ENCODE measurements around the gene C11orf58.

C11orf58 gene

DNA sequence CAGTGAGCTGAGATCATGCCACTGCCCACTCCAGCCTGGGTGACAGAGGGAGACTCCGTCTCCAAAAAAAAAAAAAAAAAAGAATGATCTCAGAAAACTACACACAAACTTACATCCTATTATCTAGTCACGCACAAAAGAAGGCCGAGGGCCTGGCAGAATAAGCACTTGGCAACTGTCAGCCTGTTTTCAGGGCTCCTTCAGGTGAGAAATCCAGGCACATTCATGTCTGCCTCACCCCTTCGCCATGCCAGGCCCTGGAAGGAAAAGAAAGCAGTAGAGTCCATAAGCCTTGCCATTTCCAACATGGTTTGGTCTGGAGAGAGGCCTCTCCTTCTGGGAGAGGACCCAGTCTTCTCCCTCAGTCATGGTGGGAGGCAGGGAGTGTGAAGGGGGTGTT, 30.9 kb downstream of the C11orf58 start:
- DNase-seq = no peak

DNA sequence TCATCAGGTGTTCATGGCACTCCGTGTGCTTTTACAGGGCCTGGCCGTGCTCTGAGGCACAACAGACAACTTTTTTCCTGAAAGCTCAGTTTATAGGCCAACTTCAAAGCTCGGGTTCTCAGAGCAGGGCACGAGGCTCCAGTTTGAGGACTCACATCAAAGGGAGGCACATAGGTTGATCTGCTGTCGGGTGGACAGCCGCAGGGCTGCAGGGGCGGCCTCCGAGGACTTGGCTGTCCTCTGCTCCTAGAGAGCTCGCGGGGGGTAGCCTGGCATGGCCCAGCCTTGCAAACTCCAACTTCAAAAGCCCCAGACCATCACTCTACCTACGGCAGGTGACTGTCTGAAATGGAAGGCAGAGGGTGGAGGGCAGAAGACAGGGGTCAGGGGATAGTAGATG, 31.6 kb downstream of the C11orf58 start:
- DNase-seq = no peak

DNA sequence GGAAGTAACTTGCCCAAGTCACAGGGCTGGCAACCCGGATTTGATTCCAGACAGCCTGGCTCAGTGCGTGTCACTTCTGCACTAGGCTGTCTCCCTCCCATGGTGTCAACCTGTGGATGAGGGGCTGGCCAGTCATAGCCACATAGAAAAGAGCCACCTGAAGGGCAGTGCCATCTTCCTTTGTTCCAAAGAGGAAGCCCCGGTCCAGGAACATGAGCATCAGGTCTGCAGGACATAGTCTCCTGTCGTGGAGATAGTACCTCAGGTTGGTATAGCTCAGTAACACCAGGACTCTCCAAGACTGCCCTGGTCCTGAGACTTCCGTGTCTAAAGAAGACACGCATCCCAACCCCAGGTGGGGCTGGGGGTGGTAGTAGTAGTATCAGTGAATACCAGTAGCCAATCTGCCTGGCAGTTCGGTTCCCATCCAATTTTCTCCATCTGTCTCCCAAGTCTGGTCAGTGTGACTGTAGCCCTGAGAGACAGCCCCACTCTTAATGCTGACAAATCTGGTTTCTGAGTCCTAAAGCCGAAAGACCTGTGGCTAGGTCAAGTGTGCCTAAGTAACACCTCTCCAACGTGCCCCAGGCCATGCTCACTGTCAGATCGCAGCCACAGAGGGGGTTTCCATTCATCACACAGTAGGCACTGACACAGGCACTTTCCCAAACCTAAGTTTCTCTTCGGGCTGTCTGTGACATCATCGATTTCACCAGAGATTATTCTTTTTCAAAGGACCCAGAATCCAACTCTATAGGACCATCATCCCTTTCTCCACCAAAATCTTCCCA, 33.1 kb downstream of the C11orf58 start:
- no peak for DNase-seq

DNA sequence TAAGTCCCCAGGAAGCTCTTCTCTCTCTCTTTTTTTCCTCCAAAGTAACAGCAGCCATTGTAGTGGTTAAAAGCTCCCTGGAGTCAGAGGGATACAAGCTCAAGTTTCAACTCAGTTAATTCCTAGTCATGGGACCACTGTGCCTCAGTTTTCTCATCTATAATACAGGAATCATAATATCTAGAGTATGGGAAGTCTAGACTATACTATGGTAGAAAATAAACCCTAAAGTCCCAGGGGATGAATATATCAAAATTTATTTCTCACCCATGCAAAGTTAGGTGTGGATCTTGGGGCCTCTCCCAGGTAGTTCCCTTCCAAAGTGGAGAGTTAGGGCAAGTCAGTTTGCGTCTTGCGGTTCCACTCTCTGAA, 33.7 kb downstream of the C11orf58 start:
- DNase-seq = no peak

DNA sequence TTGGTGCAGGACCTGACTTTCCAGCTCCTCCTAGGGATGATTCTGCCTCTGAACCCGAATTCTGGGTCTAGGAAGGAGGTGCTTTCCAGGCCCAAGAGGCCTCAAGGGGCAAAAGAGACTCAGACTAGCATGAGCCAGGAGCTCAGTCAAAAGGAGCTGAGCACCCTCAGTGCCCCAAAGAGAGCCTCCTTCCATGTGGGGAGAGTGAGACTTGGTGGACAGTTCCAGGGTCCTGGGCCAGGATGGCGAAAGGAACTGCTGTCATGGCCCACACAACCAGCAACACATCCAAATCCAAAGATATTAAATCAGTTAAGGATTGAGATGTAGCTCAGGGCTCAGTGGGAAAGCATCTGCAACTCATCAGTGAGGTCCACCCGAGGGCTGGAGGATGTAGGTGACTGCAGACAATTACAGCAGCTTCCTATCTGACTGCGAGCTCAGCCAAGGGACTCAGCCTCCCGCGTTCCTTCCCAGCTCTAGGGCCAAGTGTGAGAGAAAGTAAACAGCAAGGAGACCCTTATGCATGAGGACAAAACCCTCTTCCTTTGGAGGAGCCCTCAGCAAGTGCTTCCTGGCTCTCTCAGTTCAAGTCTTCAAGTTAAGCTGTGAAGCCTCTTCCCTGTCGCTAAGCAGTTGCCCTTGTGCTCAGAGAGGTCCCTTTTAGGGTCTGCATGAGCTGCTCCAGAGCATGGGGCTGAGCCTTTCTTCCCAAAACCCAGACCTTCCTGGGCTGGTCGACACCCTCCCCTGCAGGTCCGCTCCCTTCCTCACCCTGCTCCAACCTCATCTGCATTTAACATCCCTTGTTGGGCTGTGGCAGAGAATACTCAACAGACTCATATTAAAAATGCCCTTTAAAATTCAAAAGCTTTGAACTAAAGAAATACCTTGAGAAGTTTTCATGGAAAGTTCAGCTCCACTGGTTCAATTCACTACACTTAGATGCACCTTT, 35.8 kb downstream of the C11orf58 start:
- no peak for DNase-seq

DNA sequence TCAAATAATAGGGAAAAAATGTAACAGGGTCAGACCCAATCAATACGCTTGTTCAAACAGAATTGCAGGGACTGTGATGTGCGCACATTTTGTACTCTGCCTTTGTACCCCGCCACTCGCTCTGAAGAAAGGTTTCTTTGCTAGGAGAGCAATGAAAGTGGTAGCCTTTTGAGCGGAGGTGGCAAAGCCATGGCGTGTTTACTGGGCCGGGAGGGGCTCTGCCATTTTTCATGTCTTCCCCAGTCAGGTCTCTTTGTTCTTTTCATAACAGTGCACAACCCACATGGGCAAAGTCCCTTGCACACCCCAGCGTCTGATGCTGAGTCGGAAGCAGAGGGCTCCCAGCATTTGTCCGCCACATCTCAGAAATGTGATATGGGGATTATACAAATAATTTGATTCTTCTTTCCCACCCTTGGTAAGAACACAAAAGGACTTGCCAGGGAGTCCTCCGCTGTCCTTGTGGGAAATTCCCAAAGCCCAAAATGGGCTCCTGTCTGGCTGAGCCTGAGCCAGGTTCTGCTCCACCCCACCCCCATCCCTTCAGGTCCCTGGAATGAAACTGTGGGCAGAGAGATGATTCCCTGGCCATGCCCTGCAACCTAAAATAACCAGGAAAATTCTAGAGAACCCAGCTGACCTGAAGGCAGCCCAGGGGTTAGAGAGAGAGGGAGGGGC, 36.6 kb downstream of the C11orf58 start:
- no peak for DNase-seq

DNA sequence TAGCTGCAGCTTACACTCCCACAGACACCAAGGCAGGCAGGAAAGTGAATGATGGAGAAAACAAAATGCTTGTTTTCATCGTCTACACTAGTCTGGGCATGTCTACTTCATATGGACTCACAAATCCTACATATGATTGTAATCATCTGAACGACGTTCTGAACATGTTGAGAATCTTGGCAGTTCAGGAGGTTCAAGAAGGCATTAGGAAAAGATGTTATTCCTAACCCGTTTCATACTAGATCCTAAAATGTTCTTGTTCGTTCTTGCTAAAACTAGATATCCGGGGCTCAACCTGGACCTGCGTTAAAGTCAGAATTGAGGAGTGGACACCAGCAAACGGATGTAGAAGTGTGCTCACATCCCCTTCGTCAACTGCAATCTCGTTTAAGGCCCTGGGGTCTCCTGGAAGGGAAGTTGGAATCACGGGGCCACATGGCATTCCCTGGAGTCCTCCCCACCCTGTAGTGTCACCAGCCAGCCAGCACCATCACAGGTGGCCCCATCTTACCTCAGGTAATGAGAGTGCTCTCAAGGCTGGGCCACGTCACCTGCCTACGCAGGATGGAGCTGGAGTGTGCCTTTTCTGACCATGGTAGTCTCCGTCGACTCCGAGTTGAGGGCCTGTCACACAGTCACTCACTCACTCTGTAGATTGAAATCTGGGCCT, 37.3 kb downstream of the C11orf58 start:
- no peak for DNase-seq

DNA sequence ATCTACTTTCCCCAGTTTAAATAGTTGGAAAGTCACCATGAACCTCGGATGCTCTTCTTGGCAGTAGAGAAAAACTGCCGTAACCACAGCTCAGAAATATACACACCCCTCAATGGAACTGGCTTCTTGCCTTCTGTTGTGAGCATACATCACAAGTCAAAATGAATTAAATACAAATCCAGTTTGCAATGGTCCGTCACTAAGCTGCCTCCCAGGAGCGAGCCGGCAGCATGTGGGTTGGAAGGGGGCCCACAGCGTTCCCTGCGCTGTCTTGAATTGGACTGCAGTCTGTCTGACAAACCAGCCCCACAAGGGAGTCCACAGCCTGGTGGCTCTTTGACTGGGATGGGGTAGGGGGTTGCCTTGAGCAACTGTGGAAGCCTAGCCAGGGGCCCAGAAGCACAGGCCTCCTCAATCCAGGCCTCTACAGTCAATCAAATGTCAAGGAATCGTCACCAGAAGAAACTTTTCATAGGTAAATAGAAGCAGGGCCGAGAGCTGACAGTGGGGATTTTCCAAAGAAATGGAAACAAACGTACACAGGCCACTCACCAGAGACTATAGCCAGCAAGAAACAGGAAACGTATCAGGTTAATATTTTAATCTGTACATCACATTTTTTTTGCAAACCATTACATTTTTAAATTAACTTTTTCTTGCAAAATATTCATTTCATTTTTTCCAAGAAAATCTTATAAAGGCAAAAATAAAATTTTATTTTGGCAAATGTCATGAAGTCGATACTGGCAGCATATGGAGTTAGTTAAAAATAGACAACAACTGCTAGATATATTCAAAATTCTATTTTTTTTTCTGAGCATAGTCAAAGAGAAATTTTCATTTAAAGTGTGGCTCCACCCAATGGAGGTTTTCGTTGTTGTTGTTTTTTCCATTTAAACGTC, 38.5 kb downstream of the C11orf58 start:
- no peak for DNase-seq

DNA sequence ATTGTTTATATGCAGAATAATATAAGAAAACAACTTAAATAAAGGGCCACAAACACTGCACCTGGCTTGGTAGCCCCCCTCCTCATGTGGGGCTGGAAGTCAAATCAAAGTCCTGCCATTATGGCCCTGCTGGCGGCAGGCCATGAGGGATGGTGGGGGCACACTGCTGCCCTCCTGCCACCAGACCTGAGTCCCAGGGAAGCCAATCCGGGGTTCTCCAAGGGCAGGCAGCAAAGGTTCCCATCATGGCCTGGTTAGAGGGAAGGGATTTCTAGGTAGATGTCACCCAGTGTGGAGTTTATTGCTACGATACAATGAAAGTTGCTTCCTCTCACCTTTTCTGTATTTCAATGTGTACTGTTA, 39.1 kb downstream of the C11orf58 start:
- no peak for DNase-seq

DNA sequence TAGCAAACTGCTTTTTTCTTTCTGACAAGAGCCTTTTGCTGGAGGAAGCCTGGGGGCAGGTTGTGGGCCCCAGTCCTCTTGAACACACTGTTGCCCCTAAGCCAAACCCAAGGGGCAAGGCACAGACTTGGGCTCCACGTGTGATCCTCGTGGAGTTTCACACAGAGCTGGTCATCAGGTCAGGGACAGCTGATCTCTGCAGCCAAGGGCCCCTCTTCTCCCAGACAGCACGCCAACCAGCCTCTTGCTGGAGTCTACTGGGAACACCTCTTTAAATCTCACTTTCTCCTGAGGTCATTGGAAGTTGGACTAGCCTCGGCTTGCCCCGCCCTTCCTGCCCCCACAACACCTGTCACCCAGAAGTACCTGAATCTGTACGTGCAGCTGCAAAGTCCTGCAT, 39.8 kb downstream of the C11orf58 start:
- DNase-seq = peak; percentile 28

DNA sequence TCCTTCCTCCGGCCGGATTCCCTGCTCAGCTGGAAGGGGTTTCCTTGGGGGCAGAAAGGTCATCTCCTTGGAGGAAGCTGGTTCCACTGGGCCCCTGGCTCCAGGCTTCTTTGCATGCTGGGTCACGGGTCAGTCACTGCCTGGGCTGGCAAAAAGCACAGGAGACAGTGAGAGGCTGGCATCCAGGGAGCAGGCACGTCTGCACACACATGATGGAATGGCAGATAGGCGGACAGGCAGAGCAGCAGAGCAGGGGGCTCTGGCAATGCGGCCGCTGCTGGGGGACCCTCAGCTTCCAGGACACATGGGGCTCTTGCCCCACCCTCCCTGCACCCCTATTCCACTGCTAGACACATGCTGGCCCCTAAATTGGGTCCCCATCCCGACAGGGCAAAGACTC, 40.4 kb downstream of the C11orf58 start:
- no peak for DNase-seq

DNA sequence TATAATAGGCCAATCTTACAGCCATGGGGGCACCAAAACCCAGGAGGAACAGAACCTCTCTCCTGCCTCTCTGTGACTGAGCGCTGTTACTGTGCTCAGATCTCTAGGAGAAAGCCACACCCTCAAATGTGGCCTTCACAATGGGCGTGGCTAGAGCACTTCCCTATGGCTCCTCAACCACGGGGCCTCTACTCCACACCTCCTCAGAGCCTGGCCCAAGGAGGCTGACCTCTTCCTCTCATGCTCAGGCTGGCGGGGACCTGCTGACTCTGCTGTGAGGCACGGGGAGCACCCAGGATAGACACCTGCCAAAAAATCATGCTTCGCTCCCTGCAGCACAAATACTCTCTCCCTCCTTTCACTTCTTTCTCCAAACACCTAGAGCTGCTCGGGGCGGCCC, 41.0 kb downstream of the C11orf58 start:
- no peak for DNase-seq

DNA sequence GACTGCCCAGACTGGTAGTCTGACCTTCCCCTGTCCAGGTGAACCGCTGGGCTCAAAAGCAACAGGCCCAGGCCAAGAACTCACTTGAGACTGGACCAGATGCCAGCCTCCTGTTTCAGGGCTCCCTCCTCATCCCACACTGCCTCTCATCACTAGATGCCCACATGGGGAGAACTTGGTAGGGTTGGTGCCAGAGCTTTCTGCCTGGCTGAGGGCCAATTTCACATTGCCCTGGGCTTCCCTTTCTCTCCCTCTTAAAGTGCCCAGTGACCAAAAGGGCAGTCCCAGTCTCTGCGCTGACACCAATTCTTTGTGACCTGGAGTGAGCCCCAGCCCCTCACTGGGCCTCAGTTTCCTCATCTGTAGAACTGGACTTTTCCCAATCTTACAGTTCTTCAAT, 41.7 kb downstream of the C11orf58 start:
- no peak for DNase-seq

DNA sequence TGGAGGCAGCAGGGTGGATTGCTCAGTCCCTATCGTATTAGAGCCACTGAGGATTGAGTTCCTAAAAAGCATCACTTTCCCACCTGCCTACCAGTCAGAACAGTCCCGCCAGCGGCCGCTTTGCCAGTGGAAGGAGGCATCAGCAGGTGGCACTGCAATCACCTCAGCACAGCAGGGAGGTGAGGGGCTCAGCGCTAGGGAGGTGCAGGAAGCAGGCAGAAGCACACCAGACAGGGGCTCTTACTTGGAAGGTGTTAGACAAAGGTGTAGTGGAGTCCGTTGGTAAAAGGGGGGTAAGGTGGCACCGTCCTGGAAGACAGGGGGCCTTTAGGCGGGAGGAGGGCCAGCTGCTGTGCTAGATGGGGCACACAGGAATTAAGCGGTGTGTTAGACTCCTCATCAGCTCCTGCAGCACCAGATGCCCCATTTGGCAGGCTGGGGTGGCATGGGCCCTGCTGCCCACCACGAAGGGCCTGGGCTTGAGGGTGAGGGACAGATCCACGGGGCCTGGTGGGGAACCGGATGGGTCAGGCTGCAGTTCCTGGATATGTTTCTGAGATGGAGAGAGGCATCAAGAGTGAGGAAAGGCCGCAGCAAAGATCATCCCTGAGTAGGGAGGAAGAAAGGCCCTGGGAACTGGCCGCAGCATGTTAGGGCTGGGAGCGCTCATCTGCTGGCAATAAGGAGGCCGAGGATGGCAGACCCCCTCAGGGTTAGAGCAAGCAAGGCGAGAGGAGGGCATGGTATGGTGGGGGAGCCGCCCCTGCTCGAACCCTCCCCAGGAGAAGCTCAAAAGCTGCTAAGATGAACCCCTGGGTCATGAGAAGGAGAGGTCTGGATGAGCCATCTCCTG, 42.5 kb downstream of the C11orf58 start:
- no peak for DNase-seq

DNA sequence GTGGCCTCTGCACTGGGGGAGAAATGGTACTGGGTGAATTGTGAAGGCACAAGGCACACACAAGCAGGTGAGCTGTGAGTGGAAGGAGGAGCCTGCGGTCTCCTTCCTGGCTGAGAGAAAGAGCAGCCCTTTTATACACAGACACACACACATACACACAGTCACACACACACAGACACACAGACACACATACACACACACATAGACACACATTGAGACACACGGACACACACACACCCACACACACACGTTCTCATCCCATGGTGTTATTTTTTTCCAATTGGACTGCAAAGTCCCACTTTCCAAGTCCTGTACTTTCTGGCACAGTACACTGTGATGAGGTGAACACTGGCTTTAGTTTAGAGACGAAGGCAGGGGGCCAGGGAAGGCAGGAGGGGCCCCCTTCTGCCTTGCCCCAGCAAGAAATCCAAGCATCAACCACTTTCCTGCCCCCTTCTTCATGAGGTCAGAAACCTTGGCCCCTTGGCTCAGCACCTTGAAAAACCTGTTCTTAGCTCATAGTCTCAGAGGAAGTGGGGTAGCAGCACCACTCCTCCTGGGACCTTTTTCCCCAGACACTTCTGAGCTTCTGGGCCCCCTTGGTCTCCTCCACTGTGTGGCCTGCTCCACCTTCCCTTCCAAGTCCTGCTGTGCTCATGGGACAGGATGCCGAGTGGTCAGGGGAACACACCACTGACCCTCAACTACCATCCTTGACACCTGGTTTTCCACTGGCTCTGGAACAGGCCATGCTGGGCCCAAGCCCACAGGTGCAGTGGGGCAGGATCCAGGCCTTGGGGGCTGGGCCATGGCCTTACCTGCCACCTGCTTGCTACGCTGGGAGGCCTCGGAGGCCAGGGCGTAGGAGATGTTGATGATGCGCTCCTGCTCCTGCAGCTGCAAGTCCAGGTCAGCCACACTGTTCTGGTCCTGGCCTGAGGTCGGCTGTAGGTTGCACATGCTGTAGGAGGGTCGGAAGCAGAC, 43.8 kb downstream of the C11orf58 start:
- DNase-seq = no peak

DNA sequence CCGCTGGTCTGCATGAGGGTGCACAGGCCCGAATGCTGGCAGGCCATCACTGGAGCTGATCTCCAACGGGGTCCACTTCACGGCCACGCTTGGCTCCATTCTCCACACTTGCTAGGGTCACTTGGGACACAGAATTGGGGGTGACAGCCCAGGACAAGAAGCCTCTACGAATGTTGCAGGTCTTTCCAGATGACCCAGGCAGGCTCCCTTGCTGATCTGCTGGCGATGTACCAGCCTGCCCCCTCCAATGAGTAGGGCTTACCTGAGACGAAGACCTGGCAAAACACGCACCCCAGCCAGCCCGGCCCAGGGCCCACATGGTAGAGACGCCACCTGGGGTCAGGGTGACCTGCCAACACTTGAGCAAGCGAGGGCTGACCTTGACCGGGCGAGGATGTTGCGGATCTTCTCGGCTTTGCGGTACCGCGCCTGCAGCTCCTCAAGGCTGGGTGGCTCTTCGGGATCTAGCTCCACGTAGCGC, 44.9 kb downstream of the C11orf58 start:
- no peak for DNase-seq

DNA sequence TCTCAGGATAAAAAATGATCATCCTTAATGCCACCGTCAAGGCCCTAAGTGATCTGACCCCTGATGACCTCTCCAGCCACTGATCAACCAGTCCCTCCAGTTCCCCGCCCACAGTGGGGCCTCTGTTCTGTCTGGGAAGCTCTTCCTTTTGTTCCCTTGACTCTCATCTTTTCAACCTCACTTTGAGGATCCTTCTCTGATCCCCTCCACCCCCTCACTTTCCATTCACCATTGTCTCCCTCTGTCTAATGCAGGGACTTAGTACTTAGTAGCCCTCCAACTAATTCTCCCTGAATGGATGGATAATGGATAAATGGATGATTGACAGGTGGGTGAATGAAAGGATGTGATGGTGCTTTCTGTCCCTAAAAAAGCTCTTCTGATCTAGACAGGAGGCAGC, 45.6 kb downstream of the C11orf58 start:
- DNase-seq = no peak

DNA sequence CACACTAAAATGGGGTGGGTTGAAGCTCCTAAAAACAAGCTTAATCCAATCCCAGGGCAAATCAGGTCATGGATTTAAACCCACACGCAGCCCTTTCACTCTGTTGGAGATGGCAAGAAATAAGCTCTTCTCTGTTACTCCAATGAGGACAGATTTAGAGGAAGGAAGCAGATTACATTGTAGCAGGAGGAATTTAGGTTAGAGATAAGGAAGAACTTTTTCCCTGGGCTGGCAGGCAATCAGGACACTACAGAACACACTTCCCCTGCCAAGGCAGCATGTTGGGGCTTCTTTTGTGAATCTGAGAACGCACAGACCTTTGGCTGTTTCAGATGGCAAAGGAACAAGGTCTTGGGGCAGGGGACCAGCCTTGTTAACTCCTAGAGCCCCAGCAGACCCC, 46.2 kb downstream of the C11orf58 start:
- no peak for DNase-seq

DNA sequence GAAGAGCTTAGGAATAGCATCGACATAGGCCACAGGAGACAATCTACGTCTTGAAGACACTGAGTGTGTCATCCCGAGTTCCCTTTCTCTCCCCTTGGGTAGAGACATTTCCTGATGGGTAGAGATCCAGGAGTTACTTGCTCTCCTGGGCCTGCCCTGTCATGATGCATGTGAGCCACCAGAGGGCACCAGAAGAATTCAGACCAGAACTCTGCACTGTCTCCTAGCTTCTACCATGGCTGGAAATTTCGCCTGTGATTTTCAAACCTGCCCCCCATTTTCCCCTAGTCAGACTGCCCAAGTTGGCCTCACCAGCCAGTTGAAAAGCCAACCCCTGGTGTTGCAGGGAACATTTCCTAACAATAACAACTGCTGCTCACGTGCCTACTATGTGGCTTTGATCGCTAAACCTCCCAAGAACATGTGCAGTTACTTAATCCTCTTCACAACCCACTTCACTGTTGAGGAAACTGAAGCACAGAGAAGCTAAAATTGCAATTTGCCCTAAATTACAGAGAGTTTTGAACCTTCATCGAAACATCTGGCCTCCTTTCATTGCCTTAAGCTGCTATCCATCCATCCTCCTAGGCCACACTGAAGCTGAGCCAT, 47.2 kb downstream of the C11orf58 start:
- peak; percentile 31 for DNase-seq

Measured in NCI-H2171 treated with DMSO at 0.1 percent for 48 hours (cell line).